Measurements from ENCODE around the gene EBF4.

The EBF4 gene

DNA sequence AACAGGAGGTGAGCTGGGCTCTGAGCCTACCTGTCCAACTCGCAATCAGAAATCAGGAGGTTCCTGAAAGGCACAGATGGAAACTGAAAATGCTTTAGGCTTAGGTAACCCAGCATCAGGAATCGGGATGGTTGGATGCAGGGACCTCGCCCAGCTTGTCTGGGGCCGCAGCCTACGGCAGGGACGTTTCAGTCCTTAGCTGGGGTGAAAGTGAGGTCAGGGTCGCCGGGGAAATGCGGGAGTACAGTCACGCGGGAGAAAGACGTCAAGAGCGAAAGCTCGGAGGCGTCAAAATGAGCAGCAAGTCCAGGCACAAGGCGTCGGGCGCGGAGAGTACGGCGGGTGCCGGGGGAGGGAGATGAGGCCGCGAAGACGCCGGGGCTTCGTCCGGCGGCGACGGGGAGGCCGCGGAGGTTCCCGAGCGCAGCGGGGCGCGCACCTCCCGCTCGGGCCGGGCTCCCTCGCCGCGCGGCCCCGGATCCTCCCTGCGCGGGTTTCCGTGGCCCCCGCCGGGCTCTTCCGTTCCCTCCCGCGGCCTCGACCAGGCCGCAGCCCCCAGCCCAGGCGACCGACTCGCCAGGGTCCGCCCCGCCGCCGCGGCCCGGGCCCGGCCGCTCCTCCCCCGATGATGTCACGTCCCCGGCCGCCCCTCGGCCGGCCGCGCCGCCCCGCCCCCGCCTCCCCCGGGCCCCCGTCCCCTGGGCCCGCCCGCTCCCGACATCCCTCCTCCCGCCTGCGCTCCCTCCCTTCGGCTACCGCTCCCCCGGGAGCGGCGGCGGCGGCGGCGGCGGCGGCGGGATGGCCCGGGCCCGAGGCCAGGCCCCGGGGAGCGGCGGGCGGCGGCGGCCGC lies at the start of gene EBF4:
TSS of gene EBF4 (plus strand) at position 745 of the 850 bp plus-strand sequence. CDS start 866 bp downstream, outside the sequence.
- no peak for DNase-seq

DNA sequence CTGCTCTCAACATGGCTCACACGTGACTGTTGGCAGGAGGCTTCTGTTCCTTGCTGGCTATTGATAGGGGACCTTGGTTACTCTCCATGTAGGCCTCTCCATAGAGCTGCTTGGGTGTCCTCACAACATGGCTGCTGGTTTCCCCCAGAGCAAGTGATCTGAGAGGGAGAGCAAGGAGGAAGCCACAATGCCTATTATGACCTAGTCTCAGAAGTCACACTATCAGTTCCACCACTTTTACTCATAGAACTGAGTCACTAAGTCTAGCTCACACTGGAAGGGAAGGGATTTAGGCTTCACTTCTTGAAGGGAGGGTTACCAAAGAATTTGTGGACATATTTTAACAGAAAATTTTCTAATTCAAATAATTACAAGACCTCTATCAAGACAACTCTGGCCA lies 48.9 kb upstream of the EBF4 start:
- no peak for DNase-seq

GRCh38 chr20:2651772-2652723 lies 40.5 kb upstream of the EBF4 start, which contains the start of gene NOP56:
Gene NOP56 (plus strand): TSS chr20:2652632. CDS start chr20:2652661, 29 bp downstream.
- DNase-seq = peak; percentile 95

DNA sequence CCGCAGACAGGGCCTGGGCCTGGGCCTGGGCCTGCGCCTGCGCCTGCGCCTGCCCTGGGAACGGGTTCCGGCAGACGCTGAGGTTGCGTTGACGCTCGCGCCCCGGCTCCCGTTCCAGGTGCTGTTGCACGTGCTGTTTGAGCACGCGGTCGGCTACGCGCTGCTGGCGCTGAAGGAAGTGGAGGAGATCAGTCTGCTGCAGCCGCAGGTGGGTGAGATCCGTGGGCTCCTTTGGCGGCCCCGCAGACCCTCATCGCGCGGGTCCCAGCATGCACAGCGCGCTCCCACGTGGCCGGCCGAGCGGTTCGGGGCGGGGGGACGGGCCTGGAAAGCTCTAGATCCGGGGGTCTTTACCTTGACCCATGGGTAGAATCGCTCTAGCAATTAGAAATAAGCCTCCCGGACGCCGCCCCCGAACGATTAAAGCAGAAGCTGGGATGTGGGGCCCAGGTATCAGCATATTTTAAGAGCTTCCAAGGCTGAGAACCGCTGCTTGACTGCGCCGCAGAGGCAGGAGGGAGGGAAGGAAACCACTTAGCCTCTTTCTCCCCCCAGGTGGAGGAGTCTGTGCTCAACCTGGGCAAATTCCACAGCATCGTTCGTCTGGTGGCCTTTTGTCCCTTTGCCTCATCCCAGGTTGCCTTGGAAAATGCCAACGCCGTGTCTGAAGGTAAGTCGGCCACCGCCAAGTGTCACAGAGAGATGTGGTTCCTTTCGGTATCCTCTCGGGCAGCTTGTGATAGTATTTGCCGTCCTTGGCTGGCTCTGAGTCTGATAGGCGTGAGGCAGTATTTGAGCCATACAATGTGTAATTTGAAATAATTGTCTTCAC lies 39.6 kb upstream of the EBF4 start:
- DNase-seq = peak; percentile 54

DNA sequence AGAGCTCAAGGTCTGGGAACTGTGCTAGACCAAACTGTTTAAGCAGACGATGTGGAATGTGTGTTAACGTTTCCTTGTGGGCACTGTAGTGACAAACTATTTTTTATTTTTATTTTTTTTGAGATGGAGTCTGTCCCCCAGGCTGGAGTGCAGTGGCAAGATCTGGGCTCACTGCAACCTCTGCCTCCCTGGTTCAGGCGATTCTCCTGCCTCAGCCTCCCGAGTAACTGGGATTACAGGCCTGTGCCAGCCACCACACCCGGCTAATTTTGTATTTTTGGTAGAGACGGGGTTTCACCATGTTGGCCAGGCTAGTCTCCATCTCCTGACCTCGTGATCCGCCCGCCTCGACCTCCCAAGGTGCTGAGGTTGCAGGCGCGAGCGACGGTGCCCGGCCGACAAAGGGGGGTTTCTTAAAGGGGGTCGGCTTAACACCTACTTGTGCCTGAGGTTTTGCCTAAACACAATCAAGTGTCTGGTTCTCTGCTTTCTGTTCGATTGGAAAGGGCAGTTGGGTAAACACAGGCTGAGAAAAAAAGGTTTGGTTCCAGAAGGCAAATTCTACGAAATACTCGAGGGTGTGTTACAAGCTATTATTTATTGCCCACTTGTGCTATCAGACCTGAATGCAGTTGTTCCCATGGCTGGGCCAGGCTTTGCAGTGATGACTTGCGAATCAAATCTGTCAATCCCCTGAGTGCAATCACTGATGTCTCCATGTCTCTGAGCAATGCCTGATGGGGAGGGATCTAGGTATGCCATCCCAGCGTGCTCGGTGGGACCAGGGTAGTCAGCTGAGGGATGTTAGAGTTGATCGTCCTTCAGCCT lies 38.8 kb upstream of the EBF4 start:
- DNase-seq = no peak

GRCh38 chr20:2654384-2654822 lies 38.2 kb upstream of the EBF4 start:
- DNase-seq = no peak

- DNase-seq = no peak
Measured at GRCh38 chr20:2654831-2655230, 37.7 kb upstream of the EBF4 start.

GRCh38 chr20:2655331-2656116 lies 37.1 kb upstream of the EBF4 start:
- no peak for DNase-seq

DNA sequence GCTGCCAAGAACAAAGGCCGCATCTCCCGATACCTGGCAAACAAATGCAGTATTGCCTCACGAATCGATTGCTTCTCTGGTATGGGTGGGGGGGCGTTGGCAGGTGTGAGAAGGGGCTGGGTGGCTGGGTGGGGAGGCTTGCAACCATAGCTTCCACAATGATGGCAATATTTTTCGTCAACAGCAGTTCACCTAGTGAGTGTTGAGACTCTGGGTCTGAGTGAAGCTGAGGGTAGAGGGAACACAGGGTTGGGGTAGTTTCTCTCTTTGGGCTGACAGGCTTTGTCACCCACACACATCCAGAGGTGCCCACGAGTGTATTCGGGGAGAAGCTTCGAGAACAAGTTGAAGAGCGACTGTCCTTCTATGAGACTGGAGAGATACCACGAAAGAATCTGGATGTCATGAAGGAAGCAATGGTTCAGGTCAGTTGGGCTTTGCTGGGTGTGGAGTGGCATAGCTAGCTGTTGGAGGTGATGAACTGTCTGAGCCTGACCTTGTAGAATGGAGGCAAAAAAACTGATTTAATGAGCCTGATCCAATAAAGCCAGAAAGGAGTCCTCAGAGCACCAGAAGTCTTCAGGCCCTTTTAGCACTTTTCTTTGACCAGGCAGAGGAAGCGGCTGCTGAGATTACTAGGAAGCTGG lies 36.0 kb upstream of the EBF4 start:
- DNase-seq = peak; percentile 9

- peak; percentile 6 for DNase-seq
Measured at GRCh38 chr20:2657241-2657640, 35.3 kb upstream of the EBF4 start.

- no peak for DNase-seq
Measured at GRCh38 chr20:2657674-2658073, 34.9 kb upstream of the EBF4 start.

DNA sequence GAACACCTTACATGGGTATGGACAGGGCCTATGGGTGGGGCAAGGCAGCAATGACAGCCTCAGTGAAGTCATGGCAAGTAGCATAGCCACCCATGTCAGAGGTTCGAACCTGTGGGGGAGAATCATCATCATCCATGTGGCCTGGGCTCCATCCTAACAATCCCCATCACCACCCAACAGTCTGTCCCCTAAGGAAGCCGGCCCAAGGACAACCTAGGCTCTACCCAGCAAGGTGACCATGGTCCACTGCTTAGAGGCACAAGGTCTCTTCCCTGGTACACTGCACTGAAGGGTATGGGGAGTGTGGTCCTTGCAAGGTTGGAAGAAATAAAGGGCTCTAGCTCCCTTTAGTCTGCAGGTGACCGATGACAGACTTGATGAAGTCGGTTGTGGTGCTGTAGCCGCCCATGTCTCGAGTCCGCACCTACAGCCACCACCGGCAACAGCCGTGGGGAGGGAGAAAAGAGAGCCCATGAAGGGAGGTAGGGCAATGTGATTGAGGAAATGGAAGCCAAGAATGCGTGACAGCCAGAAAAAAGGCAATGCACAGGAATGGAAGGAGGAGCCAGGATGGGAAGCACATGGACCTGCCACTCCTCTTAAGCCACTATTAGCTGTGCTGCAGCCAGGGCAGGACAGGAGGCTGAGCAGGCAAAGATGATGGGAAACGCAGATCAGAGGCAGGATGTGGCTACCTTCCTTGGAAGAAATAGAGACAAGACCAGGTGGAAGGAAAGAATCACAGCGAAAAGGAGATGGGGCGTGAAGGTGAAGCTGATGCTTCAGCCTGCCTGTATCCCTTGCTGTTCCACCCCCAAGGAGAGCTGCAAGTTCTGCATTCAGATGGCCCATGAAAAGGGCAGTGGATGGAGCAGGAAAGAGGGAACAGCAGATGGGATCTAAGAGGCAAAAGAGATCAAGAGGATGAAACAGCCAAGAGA lies 33.9 kb upstream of the EBF4 start:
- peak; percentile 18 for DNase-seq

GRCh38 chr20:2659547-2659946 lies 33.0 kb upstream of the EBF4 start:
- DNase-seq = no peak

- no peak for DNase-seq
Measured at GRCh38 chr20:2663364-2663886, 29.2 kb upstream of the EBF4 start.

GRCh38 chr20:2663887-2664719 lies 28.5 kb upstream of the EBF4 start, which contains the start of gene IDH3B:
Gene IDH3B (minus strand): TSS chr20:2664216. CDS start chr20:2664188, 28 bp downstream.
- DNase-seq = peak; percentile 93

DNA sequence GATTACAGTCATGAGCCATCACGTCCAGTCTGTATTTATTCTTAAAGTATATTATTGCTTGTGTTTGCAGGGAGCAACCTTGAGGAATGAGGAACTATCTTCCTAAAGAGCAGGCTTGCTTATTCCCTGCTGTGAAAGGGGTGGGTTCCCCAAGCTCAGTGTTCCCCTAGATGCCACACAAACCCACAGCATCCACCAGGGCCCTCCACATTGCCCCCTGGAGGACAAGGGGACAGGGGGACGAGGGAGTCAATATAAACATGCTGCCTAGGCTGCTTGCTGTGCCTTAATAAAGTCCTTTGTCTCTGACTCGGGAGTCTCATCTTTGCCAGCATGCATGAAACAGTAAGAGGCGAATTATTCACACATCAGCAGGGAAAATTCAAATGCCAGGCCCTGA lies 20.6 kb upstream of the EBF4 start:
- DNase-seq = no peak

- no peak for DNase-seq
Measured at GRCh38 chr20:2672446-2672845, 20.1 kb upstream of the EBF4 start.

GRCh38 chr20:2673453-2673852 lies 19.1 kb upstream of the EBF4 start:
- DNase-seq = no peak
